Thyroid gland (tissue), 4 donors: ENCODE results near the gene CDYL2. TPM values are rescaled to one million over a fixed set of nuclear protein-coding genes. Genes with fewer than 3 reads are reported as not detected.
"Not testable (repeated sequence)": the region's sequence is repeated elsewhere in the genome, so short reads cannot be mapped to it uniquely, and the experiment has no call there.

ENCODE experiments used
- DNase-seq, 2 donors: peaks; one replicate each; pipeline ENCODE4 v3.0.0-alpha.2; 2019
- H3K27ac ChIP-seq, 3 donors: fragments of 200-600 bp; sonication (generic); 1 replicate in 2 of 3; 2 replicates in 1 of 3; pipeline ENCODE4 v1.5.1; 2016 to 2019; ENCODE audit warnings: mild to moderate bottlenecking in 1 of 3, moderate library complexity in 1 of 3
- H3K27me3 ChIP-seq: fragments of 200-600 bp; sonication (generic); one replicate; pipeline ENCODE4 v1.5.1; 2019
- H3K36me3 ChIP-seq, 2 donors: fragments of 200-600 bp; sonication (generic); one replicate each; pipeline ENCODE4 v1.5.1; 2016 to 2019
- H3K4me1 ChIP-seq, 2 donors: fragments of 200-600 bp; sonication (generic); one replicate each; pipeline ENCODE4 v1.5.1; 2017 to 2019
- H3K4me3 ChIP-seq, 3 donors: fragments of 200-600 bp; sonication (generic); replicated peaks in 1 of 3; 1 replicate in 2 of 3; 2 replicates in 1 of 3; pipeline ENCODE4 v1.5.1; 2016; ENCODE audit warnings: mild to moderate bottlenecking in 1 of 3
- H3K9me3 ChIP-seq: fragments of 200-600 bp; sonication (generic); one replicate; pipeline ENCODE4 v1.5.1; 2017
- POLR2A ChIP-seq, 2 donors: fragments of 450-650 bp; IDR thresholded peaks; one replicate each; pipeline ENCODE4 v1.6.1; 2017; ENCODE audit warnings: antibody characterized with exemption in 2 of 2, mild to moderate bottlenecking in 2 of 2, moderate library complexity in 1 of 2
- WGBS, 2 donors: methylation state at CpG; one replicate each; pipeline ENCODE4 v1.1.5; 2017; 5-methylcytosine and 5-hydroxymethylcytosine counted together
- intact Hi-C: fragments of 100-400 bp; cut with DNase I; formaldehyde crosslinking; loops from one replicate; pipeline ENCODE4 v1.15.1; 2023
- total RNA-seq, 4 donors: library from RNA; depleted of rRNA; stranded (reverse); fragments of >200 nt; gene quantifications; one replicate each; pipeline ENCODE4 v1.2.3, GENCODE V29; 2016
- TF ChIP-seq, protein P1 (sequence below), 6 experiments: fragments of 200-600 bp in 3 of 6; fragments of 450-650 bp in 3 of 6; sonication (generic) in 3 of 6; IDR thresholded peaks; one replicate each; pipeline ENCODE4 v1.5.1; 2016 to 2019; ENCODE audit warnings: antibody characterized with exemption in 6 of 6, mild to moderate bottlenecking in 2 of 6, inconsistent platforms in 1 of 6, moderate library complexity in 1 of 6

The CDYL2 gene
- total RNA-seq, 4 donors from 2014 or later, result 3.6 to 14.2 (median 5.3) TPM

DNA sequence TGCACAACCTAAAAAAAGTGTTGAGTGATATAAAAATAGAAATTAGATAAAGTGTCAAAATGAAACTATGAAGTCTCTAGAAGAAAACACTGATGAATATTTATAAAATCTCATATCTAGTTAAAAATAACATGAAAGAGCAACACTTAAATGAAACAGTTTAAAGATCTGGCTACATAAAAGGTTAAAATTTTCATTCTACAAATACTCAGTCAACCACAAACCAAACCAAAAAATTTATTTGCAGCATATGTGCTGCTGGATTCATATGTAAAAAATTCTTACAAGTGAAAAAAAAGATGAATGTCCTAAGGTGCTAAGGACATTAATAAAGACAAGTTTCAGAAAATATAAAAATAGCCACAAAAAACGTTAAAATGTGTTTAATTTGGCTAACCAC lies 22.6 kb upstream of the CDYL2 start:
- intact Hi-C loops, result no loop called here
- DNase-seq, result no peak
- H3K4me1 ChIP-seq, result no peaks in the 10 kb centered on the region
- no peak overlapping the region for H3K4me3 ChIP-seq
- H3K27ac ChIP-seq, result no peak overlapping the region
- no peak for TF ChIP-seq POLR2A (IDR thresholded peaks at IDR 0.05)
- TF ChIP-seq, protein P1, sequence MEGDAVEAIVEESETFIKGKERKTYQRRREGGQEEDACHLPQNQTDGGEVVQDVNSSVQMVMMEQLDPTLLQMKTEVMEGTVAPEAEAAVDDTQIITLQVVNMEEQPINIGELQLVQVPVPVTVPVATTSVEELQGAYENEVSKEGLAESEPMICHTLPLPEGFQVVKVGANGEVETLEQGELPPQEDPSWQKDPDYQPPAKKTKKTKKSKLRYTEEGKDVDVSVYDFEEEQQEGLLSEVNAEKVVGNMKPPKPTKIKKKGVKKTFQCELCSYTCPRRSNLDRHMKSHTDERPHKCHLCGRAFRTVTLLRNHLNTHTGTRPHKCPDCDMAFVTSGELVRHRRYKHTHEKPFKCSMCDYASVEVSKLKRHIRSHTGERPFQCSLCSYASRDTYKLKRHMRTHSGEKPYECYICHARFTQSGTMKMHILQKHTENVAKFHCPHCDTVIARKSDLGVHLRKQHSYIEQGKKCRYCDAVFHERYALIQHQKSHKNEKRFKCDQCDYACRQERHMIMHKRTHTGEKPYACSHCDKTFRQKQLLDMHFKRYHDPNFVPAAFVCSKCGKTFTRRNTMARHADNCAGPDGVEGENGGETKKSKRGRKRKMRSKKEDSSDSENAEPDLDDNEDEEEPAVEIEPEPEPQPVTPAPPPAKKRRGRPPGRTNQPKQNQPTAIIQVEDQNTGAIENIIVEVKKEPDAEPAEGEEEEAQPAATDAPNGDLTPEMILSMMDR (IDR thresholded peaks at IDR 0.05), result no peak
- no peaks in the 10 kb centered on the region for H3K36me3 ChIP-seq
- 28 to 38% methylated on average over 1 of the region's 1 CpG for WGBS, 2 donors
- no peaks in the 10 kb centered on the region for H3K27me3 ChIP-seq
- H3K9me3 ChIP-seq, result no peaks in the 10 kb centered on the region

DNA sequence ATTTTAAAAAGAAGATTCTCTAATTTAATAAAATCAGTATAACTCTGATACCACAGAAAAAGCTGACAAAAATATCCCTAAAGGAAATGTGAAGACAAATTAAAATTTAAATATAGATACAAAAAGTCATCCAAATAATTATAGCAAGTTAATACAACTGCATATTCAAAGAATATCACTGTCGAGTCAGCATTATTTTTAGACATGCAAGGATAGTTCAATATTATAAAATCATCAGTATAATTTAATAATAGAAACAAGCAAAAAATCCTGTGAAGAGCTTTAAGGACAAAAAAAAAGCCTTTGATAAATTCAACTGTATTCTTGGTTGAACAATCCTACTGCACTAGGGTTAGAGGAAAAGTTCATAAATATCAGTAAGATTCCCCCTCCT lies 21.0 kb upstream of the CDYL2 start:
- intact Hi-C loops, result no loop called here
- Histone ChIP-seq H3K27me3 (no peaks in the 10 kb centered on the region), H3K36me3 (no peaks in the 10 kb centered on the region), H3K4me3 (no peak overlapping the region), H3K9me3 (no peaks in the 10 kb centered on the region), H3K27ac (no peak overlapping the region), H3K4me1 (no peaks in the 10 kb centered on the region)
- no peak for DNase-seq
- 97 to 99% methylated on average over 1 of the region's 1 CpG for WGBS, 2 donors
- TF ChIP-seq POLR2A (IDR thresholded peaks at IDR 0.05), result no peak
- TF ChIP-seq, protein P1 (IDR thresholded peaks at IDR 0.05), result no peak

DNA sequence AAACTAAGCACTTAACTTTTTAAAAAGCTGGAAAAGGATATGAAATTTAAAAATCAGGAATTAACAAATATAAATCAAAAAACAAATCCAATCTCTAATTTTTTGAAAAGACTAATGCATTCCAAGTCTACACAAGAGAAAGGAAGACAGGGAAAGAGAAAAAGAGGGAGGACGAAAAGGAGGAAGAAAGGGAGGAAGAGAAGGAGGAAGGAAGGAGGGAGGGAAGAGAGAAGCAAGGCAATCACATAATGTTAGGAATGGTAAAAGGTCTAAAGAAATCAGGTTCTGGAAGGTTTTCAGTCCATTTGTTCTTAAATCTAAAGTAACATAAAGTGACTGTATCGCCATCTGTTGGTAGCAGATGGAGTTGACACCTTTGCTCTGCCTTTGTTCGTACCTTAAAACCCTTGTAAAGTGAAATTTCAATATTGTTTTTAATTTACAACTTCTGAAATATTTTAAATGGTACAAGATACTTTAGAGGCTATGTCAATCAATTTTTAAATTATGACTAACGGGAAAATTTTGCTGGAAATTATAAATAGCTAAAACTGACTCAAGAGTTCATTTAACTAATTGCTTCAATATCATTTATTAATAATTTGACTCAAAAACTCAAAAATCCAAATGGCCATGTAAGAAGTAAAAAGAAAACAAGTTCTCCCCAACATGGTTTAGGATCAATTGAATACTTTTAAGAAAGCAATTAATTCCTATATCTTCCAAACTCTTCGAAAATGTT lies 20.4 kb upstream of the CDYL2 start:
- WGBS, 2 donors, result 23 to 27% methylated on average over 5 of the region's 5 CpGs
- peak; percentile 20 to 23 for DNase-seq

DNA sequence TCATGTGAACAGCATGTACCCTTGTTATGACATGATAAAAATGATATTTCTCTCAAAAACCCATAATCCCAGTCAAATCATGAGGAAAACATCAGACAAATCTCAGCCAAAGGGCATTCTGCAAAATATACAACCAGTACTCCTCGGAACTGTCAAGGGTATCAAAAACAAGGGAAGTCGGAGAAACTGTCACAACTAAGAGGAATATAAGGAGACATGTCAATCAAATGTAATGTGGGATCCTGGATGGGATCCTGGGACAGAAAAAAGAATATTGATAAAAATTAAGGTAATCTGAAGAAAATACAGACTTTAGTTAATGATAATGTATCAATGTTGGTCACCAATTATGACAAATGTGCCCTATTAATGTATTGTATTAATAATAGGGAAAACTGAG lies 15.6 kb upstream of the CDYL2 start:
- Histone ChIP-seq H3K36me3 (no peaks in the 10 kb centered on the region), H3K4me3 (no peak overlapping the region), H3K4me1 (no peaks in the 10 kb centered on the region), H3K27ac (no peak overlapping the region), H3K9me3 (no peaks in the 10 kb centered on the region), H3K27me3 (no peaks in the 10 kb centered on the region)
- TF ChIP-seq POLR2A (IDR thresholded peaks at IDR 0.05), result no peak
- TF ChIP-seq, protein P1 (IDR thresholded peaks at IDR 0.05), result no peak
- 84 to 85% methylated on average over 2 of the region's 2 CpGs for WGBS, 2 donors
- intact Hi-C loops, result no loop called here
- DNase-seq, result no peak

More for the DNA sequence above, 20.4 kb upstream of the CDYL2 start:
- Histone ChIP-seq H3K9me3 (no peaks in the 10 kb centered on the region), H3K4me3 (no peak overlapping the region), H3K27ac (no peak overlapping the region), H3K36me3 (no peaks in the 10 kb centered on the region), H3K4me1 (no peaks in the 10 kb centered on the region), H3K27me3 (no peaks in the 10 kb centered on the region)
- no peak for TF ChIP-seq POLR2A (IDR thresholded peaks at IDR 0.05)
- TF ChIP-seq, protein P1 (IDR thresholded peaks at IDR 0.05), result peak; percentile 12 to 67 (median 46)
- intact Hi-C loops, result no loop called here

DNA sequence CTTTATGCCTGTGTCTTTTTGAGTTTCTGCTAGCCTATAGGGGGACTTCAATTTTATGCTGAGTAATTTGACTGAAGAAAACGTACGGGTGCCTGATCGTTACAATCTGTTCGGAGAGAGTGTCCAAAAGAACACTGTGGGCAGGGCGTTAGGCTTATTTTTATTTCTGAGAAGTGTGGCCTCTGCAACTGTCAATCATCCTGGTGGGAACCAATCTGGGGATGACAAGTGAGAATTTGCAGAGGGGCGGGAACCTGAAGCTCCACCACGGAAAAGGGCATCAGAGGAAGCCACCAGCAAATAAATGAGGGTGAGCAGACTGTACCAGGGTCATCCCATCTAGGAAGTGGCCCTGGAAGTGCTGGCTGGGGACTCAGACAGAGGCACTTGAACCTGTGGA lies 12.0 kb upstream of the CDYL2 start:
- no peak overlapping the region for H3K4me3 ChIP-seq
- no peaks in the 10 kb centered on the region for H3K36me3 ChIP-seq
- no peak for DNase-seq
- TF ChIP-seq POLR2A (IDR thresholded peaks at IDR 0.05), result no peak
- TF ChIP-seq, protein P1 (IDR thresholded peaks at IDR 0.05), result no peak
- H3K27ac ChIP-seq, result no peak overlapping the region
- H3K9me3 ChIP-seq, result no peaks in the 10 kb centered on the region
- intact Hi-C loops, result no loop called here
- WGBS, 2 donors, result 81 to 84% methylated on average over 7 of the region's 7 CpGs
- H3K4me1 ChIP-seq, result no peaks in the 10 kb centered on the region
- H3K27me3 ChIP-seq, result no peaks in the 10 kb centered on the region

DNA sequence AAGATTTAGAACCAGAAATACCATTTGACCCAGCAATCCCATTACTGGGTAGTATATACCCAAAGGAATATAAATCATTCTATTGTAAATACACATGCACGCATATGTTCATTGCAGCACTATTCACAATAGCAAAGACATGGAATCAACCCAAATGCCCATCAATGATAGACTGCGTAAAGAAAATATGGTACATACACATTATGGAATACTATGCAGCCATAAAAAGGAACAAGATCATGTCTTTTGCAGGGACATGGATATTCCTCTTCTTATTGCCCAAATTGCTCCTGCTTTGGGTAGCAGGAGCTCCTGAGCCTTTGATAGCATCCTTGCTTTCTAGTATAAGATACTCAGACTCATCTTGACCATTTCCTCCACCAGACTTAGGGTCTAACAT lies 10.9 kb upstream of the CDYL2 start:
- H3K36me3 ChIP-seq, intact Hi-C loops, H3K27ac ChIP-seq, H3K27me3 ChIP-seq, H3K4me1 ChIP-seq, DNase-seq, H3K4me3 ChIP-seq, H3K9me3 ChIP-seq: not testable (repeated sequence)
- WGBS, 2 donors, result 95% methylated on average over 2 of the region's 2 CpGs
